HEK293 (cell line): ENCODE measurements around the gene DMGDH.
A peak's percentile ranks its signal among the peaks of the same experiment; 100 is the strongest.

Experiments used
- CTCF ChIA-PET: fragments of 350-600 bp; formaldehyde crosslinking; extraction: SDS; loops from one replicate; lab custom pipeline; 2021; ENCODE audit warnings: antibody characterized with exemption; lab: Yijun Ruan, JAX
- POLR2A ChIA-PET: fragments of 300-600 bp; formaldehyde crosslinking; extraction: SDS; loops from one replicate; lab custom pipeline; 2020; ENCODE audit warnings: antibody characterized with exemption, inconsistent platforms; lab: Yijun Ruan, JAX
- H3K27ac ChIP-seq: fragments of 200-500 bp; sonication (Bioruptor generic); 2 replicates; pipeline ENCODE4 v1.5.1; 2014; ENCODE audit warnings: low read depth, low read length, control low read depth, inconsistent platforms; ENCODE audit errors: extremely low read depth
- H3K36me3 ChIP-seq, 2 experiments: fragments of 200-500 bp in 1 of 2; sonication (Bioruptor generic) in 1 of 2; 1 replicate in 1 of 2; 2 replicates in 1 of 2; pipeline ENCODE4 v1.5.1; 2014 to 2017; ENCODE audit warnings: inconsistent platforms in 2 of 2, low read length in 2 of 2; ENCODE audit not compliant: control insufficient read depth in 2 of 2, insufficient read depth in 1 of 2
- H3K4me1 ChIP-seq: fragments of 200-500 bp; sonication (Bioruptor generic); 2 replicates; pipeline ENCODE4 v1.5.1; 2014; ENCODE audit warnings: mild to moderate bottlenecking, low read length, inconsistent platforms; ENCODE audit not compliant: control insufficient read depth, insufficient read depth
- H3K4me3 ChIP-seq: 2 replicates; pipeline ENCODE4 v1.5.1; 2011; ENCODE audit warnings: low read depth, mild to moderate bottlenecking, control low read depth, low read length, moderate library complexity
- H3K9me3 ChIP-seq: fragments of 200-500 bp; sonication (Bioruptor generic); 2 replicates; pipeline ENCODE4 v1.5.1; 2014; ENCODE audit warnings: low read depth, low read length, inconsistent platforms; ENCODE audit not compliant: control insufficient read depth, insufficient read depth
- KLF1 ChIP-seq: fragments of 450-650 bp; formaldehyde crosslinking; IDR thresholded peaks from 2 replicates; pipeline ENCODE4 v1.5.1; 2016; ENCODE audit warnings: missing biosample characterization, missing genetic modification characterization
- KLF8 ChIP-seq: fragments of 450-650 bp; formaldehyde crosslinking; IDR thresholded peaks from 2 replicates; pipeline ENCODE4 v1.5.1; 2016; ENCODE audit warnings: missing biosample characterization, missing genetic modification characterization
- MEIS1 ChIP-seq: sonication (generic); formaldehyde crosslinking; IDR thresholded peaks from 2 replicates; pipeline ENCODE4 v1.8.1; 2022; ENCODE audit warnings: missing genetic modification reagents, mild to moderate bottlenecking, borderline replicate concordance
- MZF1 ChIP-seq: fragments of 450-650 bp; formaldehyde crosslinking; IDR thresholded peaks from 2 replicates; pipeline ENCODE4 v1.5.1; 2017; ENCODE audit warnings: missing biosample characterization, missing genetic modification characterization, borderline replicate concordance
- PRDM6 ChIP-seq: fragments of 450-650 bp; formaldehyde crosslinking; IDR thresholded peaks from 2 replicates; pipeline ENCODE4 v1.5.1; 2017; ENCODE audit warnings: missing biosample characterization, missing genetic modification characterization
- REPIN1 ChIP-seq: fragments of 450-650 bp; formaldehyde crosslinking; IDR thresholded peaks from 2 replicates; pipeline ENCODE4 v1.5.1; 2017; ENCODE audit warnings: missing biosample characterization, missing genetic modification characterization, low read depth
- REST ChIP-seq: fragments of 450-650 bp; formaldehyde crosslinking; IDR thresholded peaks from 2 replicates; pipeline ENCODE4 v1.5.1; 2016; ENCODE audit warnings: missing biosample characterization, missing genetic modification characterization
- TCF7L2 ChIP-seq: IDR thresholded peaks from 2 replicates; pipeline ENCODE4 v1.6.1; 2011; ENCODE audit warnings: low read depth, mild to moderate bottlenecking, inconsistent platforms, low read length, moderate library complexity, borderline replicate concordance
- ZBTB44 ChIP-seq: fragments of 450-650 bp; IDR thresholded peaks from 2 replicates; pipeline ENCODE4 v1.5.1; 2018; ENCODE audit warnings: missing biosample characterization, mild to moderate bottlenecking, missing genetic modification characterization
- ZFP69B ChIP-seq: fragments of 450-650 bp; formaldehyde crosslinking; IDR thresholded peaks from 2 replicates; pipeline ENCODE4 v1.5.1; 2016; ENCODE audit warnings: missing biosample characterization, missing genetic modification characterization
- ZNF16 ChIP-seq: fragments of 450-650 bp; formaldehyde crosslinking; IDR thresholded peaks from 2 replicates; pipeline ENCODE4 v1.5.1; 2016; ENCODE audit warnings: low read depth, missing biosample characterization, missing genetic modification characterization
- ZNF184 ChIP-seq: fragments of 450-650 bp; IDR thresholded peaks from 2 replicates; pipeline ENCODE4 v1.5.1; 2018; ENCODE audit warnings: missing biosample characterization, mild to moderate bottlenecking, missing genetic modification characterization
- ZNF2 ChIP-seq: fragments of 450-650 bp; formaldehyde crosslinking; IDR thresholded peaks from 2 replicates; pipeline ENCODE4 v1.5.1; 2016; ENCODE audit warnings: missing biosample characterization, missing genetic modification characterization
- ZNF239 ChIP-seq: fragments of 450-650 bp; formaldehyde crosslinking; IDR thresholded peaks from 2 replicates; pipeline ENCODE4 v1.5.1; 2016; ENCODE audit warnings: missing biosample characterization, missing genetic modification characterization
- ZNF274 ChIP-seq, 2 experiments: fragments of 200-500 bp in 1 of 2; fragments of 450-650 bp in 1 of 2; sonication (Bioruptor generic) in 1 of 2; formaldehyde crosslinking in 1 of 2; IDR thresholded peaks; 2 replicates each; pipeline versions ENCODE4 v1.5.1 to v1.6.1; 2014 to 2016; ENCODE audit warnings: borderline replicate concordance in 1 of 2, inconsistent platforms in 1 of 2, low read length in 1 of 2, missing biosample characterization in 1 of 2, missing genetic modification characterization in 1 of 2
- ZNF302 ChIP-seq: fragments of 450-650 bp; formaldehyde crosslinking; IDR thresholded peaks from 2 replicates; pipeline ENCODE4 v1.5.1; 2016; ENCODE audit warnings: missing biosample characterization, missing genetic modification characterization, low read depth
- ZNF335 ChIP-seq: fragments of 450-650 bp; formaldehyde crosslinking; conservative IDR thresholded peaks from 2 replicates; pipeline ENCODE4 v1.5.1; 2016; ENCODE audit warnings: missing biosample characterization, missing genetic modification characterization
- ZNF350 ChIP-seq: fragments of 450-650 bp; formaldehyde crosslinking; IDR thresholded peaks from 2 replicates; pipeline ENCODE4 v1.5.0; 2017; ENCODE audit warnings: missing biosample characterization, mild to moderate bottlenecking, missing genetic modification characterization
- ZNF366 ChIP-seq: fragments of 450-650 bp; formaldehyde crosslinking; conservative IDR thresholded peaks from 2 replicates; pipeline ENCODE4 v1.5.1; 2016; ENCODE audit warnings: missing biosample characterization, missing genetic modification characterization
- ZNF426 ChIP-seq: fragments of 450-650 bp; formaldehyde crosslinking; IDR thresholded peaks from 2 replicates; pipeline ENCODE4 v1.5.1; 2017; ENCODE audit warnings: missing biosample characterization, missing genetic modification characterization, mild to moderate bottlenecking, inconsistent platforms, moderate library complexity
- ZNF514 ChIP-seq: fragments of 450-650 bp; formaldehyde crosslinking; IDR thresholded peaks from 2 replicates; pipeline ENCODE4 v1.5.1; 2016; ENCODE audit warnings: missing biosample characterization, missing genetic modification characterization
- ZNF555 ChIP-seq: fragments of 450-650 bp; formaldehyde crosslinking; conservative IDR thresholded peaks from 2 replicates; pipeline ENCODE4 v1.5.1; 2017; ENCODE audit warnings: missing biosample characterization, mild to moderate bottlenecking, missing genetic modification characterization, inconsistent platforms
- ZNF623 ChIP-seq: fragments of 450-650 bp; formaldehyde crosslinking; IDR thresholded peaks from 2 replicates; pipeline ENCODE4 v1.5.1; 2016; ENCODE audit warnings: missing biosample characterization, missing genetic modification characterization
- ZSCAN18 ChIP-seq: fragments of 450-650 bp; formaldehyde crosslinking; IDR thresholded peaks from 2 replicates; pipeline ENCODE4 v1.5.1; 2016; ENCODE audit warnings: missing biosample characterization, missing genetic modification characterization

Gene DMGDH

GRCh38 chr5:79105868-79106267 is 36.4 kb upstream of the DMGDH start:
- CTCF ChIA-PET = interaction anchor here (0.6 to 2.4 kb wide), 8 partner anchors 12 to 354 kb away, joined by 3 to 11 read pairs (median 4); no protein-coding TSS in a partner anchor
- Histone ChIP-seq H3K27ac (no peak overlapping the region), H3K36me3 (no peaks in the 10 kb centered on the region), H3K4me3 (no peak overlapping the region), H3K4me1 (peaks cover 10% of the 10 kb centered on the region; the same call in 1 of the 2 replicates), H3K9me3 (no peaks in the 10 kb centered on the region)
- POLR2A ChIA-PET = no interaction called here
- no peak for TF ChIP-seq ZNF2
- TF ChIP-seq ZNF514 (tag by site-specific recombination) = no peak
- no peak for TF ChIP-seq TCF7L2
- no peak for TF ChIP-seq PRDM6 (tag by site-specific recombination)
- no peak for TF ChIP-seq KLF1 (tag by site-specific recombination)
- TF ChIP-seq ZNF274 (IDR thresholded peaks at IDR 0.05; ENCODE audit: low read length) = no peak
- TF ChIP-seq ZNF274 (tag by site-specific recombination; IDR thresholded peaks at IDR 0.05; ENCODE audit: borderline replicate concordance) = no peak
- TF ChIP-seq ZNF302 (tag by site-specific recombination) = no peak
- TF ChIP-seq ZNF16 (tag by site-specific recombination) = no peak
- no peak for TF ChIP-seq ZSCAN18 (tag by site-specific recombination)

- TF ChIP-seq MZF1 (tag by site-specific recombination) (peak; percentile 59; the same call in 1 of the 2 replicates), ZFP69B (tag by site-specific recombination) (no peak)
- no peak overlapping the region for H3K27ac ChIP-seq
- H3K4me1 ChIP-seq = no peaks in the 10 kb centered on the region
Observed at GRCh38 chr5:79093762-79094161, 24.3 kb upstream of the DMGDH start.

GRCh38 chr5:79091064-79091463 is 21.6 kb upstream of the DMGDH start:
- H3K4me3 ChIP-seq = no peak overlapping the region
- H3K9me3 ChIP-seq = no peaks in the 10 kb centered on the region
- ChIA-PET CTCF (no interaction called here), POLR2A (no interaction called here)
- H3K36me3 ChIP-seq = no peaks in the 10 kb centered on the region
- H3K4me1 ChIP-seq = no peaks in the 10 kb centered on the region
- TF ChIP-seq ZBTB44 (tag by site-specific recombination) = no peak
- TF ChIP-seq ZNF184 (tag by site-specific recombination) = no peak
- TF ChIP-seq REPIN1 = no peak
- TF ChIP-seq ZNF350 (tag by site-specific recombination) = no peak
- TF ChIP-seq ZNF426 (tag by site-specific recombination) = no peak
- no peak for TF ChIP-seq KLF8 (tag by site-specific recombination)
- TF ChIP-seq ZNF239 (tag by site-specific recombination) = no peak
- TF ChIP-seq ZNF623 = no peak
- TF ChIP-seq MZF1 (tag by site-specific recombination) = no peak
- no peak for TF ChIP-seq ZNF366 (tag by site-specific recombination)
- TF ChIP-seq MEIS1 (CRISPR knock-in tag) = no peak
- no peak for TF ChIP-seq REST
- no peak for TF ChIP-seq ZNF335 (tag by site-specific recombination)
- no peak for TF ChIP-seq ZNF555
- H3K27ac ChIP-seq = no peak overlapping the region

More at GRCh38 chr5:79093762-79094161, 24.3 kb upstream of the DMGDH start:
- Histone ChIP-seq H3K9me3 (no peaks in the 10 kb centered on the region), H3K4me3 (no peak overlapping the region), H3K36me3 (no peaks in the 10 kb centered on the region)
- ChIA-PET CTCF (interaction anchor here (0.6 kb wide), 1 partner anchor 39 kb away, joined by 5 read pairs; no protein-coding TSS in a partner anchor), POLR2A (no interaction called here)
